Left ventricle myocardium superior (tissue), 1 donor: ENCODE results near the gene MYO18A. TPM values are rescaled to one million over a fixed set of nuclear protein-coding genes. Genes with fewer than 3 reads are reported as not detected.
A peak's percentile ranks its signal among the peaks of the same experiment; 100 is the strongest.

Experiments used
- ATAC-seq: fragments of 200-7000 bp; cut with Tn5 transposase; one replicate; pipeline ENCODE4 v1.9.1; 2020; ENCODE audit warnings: mild to moderate bottlenecking, moderate library complexity
- DNase-seq: peaks from one replicate; pipeline ENCODE4 v3.0.0-alpha.2; 2020
- intact Hi-C: fragments of 100-400 bp; cut with micrococcal nuclease; formaldehyde crosslinking; loops from one replicate; pipeline ENCODE4 v1.11.0; 2022
- total RNA-seq: library from RNA; stranded (reverse); fragmentation: NEBNext Ultra II Directional; extraction: Animal tissue kit (Norgen Biotek cat#: 25700); gene quantifications from one replicate; pipeline ENCODE4 v1.2.1, GENCODE V29; 2021
- donor health status: DM: no; HTN: yes; CAD: no; lungs with severe emphysema.

The MYO18A gene
- total RNA-seq, 1 donor from 2014 or later, result 346 TPM

DNA sequence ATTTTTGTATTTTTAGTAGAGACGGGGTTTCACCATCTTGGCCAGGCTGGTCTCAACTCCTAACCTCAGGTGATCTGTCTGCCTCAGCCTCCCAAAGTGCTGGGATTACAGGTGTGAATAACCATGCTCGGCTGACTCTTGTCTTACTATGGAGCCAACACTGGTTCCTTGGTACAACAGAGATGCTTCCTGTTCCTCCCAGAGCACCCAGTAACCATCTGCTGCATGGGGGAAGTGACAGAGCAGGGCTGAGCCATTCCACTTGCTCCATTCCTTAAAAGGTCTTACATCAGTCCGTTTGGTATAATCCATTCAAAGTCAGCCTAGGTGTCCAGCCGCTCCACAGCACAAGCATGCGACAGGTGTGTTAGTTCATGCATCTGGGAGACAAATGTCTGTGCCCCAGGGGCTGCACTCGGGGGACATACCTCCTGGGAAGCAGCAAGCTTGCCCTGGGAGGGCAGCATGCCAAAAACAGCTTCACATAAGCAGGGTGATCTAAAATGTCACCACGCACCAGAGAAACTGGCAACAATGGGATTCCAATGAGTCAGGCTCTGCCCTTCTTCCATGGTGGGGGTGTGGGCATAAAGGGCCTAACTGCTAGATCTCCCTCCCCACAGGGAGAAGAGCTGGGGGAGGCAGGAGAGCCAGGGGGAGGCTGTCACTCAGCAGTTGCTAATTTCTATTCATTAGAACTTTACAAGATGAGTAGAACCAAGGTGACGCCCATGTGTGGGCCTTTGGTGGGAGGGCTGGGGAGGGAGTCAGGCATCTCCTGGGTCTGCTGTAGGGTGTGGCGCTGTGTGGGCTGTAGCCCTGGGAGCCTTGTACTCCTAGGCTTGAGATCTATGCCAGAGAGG, 101.8 kb downstream of the MYO18A start:
- intact Hi-C loops, result no loop called here
- peak; percentile 13 for ATAC-seq
- no peak for DNase-seq

DNA sequence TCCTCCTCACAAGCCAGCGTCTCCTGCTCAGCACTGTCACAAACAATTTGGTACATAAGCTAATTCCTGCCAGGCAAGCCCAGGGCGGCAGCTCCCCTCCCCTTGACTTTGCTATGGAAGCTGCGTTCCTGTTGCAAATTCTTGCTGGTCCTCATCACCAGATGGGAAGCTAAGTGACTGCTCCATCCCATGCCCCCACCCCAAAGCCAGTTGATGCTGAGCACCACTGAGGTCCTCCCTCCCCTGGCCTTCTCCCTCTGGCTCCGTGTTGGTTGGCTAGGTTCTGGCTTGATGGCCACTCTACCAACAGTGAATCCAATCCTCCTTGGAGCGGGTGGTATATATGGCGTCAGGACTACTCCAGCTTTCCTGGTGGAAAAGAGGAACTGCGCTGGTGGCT, 102.9 kb downstream of the MYO18A start:
- no peak for DNase-seq

DNA sequence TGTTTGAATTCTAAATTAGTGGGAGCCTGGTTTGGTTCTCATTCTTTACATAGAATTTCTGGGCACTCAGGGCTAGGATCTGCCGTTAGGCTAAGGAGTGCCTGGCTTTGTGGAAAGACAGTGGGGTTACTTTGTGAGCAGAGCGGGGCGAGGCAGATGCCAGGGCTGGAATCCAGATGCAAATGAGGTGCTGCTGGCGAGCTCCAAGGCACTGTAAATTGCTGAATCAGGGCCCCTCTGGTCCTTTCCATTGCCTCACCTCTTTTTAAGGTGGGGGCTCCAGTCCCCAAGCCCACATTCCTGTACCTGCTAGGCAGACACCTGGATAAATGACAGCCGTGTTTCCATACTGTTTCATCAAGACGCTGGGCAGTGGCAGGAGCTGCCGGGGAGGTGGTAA, 103.5 kb downstream of the MYO18A start:
- DNase-seq, result no peak
- peak; percentile 12 for ATAC-seq
- intact Hi-C loops, result no loop called here

More for the DNA sequence above, 102.9 kb downstream of the MYO18A start:
- no peak for ATAC-seq
- intact Hi-C loops, result no loop called here

DNA sequence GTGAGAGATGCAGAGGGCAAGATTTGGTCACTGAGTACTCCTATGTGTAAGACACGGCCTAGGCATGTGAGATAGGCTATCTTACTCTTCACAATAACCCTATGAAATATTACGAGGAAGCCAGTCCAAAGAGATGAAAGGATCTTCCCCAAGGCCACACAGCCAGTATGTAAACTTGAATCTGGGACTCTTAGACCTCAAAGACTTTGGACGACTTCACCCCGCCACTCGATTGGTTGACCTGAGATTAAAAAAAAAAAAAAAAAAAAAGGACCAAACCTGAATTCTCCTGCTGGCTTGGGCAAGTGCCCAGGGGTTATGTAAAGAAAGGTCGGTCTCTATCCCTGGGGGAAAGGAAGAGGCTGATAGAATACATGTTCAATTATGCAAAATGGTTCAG, 104.1 kb downstream of the MYO18A start:
- no peak for ATAC-seq
- intact Hi-C loops, result no loop called here
- no peak for DNase-seq

DNA sequence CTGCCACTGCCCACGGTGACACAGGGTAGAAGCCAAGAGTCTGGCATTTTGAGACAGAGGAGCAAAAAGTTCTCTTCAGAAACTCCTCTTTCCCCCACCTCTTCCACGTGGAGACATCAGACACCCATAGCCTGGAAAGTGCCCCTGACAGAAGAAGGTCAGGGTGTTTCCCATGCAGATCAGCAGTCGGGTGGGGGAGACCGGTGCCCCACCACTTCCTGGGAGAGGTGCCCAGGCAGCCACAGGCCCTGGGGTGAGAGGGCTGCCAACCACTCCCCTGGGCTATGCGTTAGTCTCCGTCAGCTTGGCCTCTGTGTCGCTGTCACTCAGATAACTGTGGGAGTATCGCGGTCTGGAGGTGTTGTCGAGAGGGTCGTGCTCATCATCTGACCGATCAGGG, 105.7 kb downstream of the MYO18A start:
- intact Hi-C loops, result no loop called here
- DNase-seq (peak; percentile 67), ATAC-seq (peak; percentile 70)

DNA sequence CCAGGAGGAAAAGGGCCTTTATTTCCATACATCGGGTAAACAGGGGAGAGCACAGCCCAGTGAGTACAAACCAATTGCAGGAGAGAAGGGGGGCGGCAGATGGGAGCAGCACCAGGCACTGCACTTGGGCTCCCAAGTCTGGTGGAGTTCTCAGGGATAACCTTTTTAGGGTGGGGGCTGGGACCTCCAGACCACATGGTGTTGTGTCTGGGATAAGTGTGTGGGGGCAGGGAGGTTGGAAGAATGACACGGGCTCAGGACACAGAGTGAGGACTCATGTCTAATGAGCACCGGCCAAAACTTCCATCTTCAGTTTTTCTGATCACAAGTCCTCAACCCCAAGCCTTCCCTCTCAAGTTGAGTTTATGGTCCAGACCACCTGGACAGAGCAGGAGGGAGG, 106.7 kb downstream of the MYO18A start:
- ATAC-seq, result no peak
- intact Hi-C loops, result no loop called here
- peak; percentile 13 for DNase-seq

DNA sequence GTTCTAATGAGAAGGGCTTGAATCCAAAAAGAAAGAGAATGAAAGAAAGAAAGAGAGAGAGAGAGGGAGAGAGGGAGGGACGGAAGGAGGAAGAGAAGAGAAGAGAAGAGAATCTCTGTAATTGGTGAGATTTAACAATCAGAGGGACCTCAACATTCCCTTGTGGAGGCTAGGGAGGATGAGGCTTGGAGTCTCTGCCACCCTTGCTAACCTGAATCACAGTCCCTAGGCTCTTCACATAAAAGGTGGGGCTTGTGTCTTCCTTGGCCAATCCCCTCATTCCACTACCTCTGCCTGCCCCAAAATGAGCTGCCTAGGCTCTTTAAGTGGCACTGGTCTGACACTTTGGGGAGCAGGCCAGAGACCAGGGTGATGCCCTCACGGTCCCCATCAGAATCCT, 107.2 kb downstream of the MYO18A start:
- ATAC-seq, result no peak
- DNase-seq, result no peak
- intact Hi-C loops, result no loop called here

DNA sequence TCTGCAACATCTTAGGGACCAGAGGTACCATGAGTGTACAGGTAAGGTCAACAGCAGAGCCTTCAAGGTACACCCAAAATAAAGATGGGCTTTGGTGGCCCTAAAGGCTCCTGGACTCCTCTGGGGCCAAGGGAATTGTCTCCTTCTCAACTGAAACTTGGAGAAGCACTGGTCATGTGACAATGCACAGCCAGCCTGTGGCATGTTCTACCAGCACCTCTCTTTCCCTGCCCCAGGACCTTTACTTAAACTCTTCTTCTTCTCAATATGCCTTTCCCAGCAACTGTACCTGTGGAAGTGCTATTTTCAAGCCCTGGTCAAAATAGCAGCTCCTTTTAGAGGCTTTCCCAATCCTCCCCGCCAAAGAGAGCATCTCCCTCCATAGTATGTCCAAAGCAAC, 108.9 kb downstream of the MYO18A start:
- DNase-seq (no peak), ATAC-seq (no peak)
- intact Hi-C loops, result no loop called here

DNA sequence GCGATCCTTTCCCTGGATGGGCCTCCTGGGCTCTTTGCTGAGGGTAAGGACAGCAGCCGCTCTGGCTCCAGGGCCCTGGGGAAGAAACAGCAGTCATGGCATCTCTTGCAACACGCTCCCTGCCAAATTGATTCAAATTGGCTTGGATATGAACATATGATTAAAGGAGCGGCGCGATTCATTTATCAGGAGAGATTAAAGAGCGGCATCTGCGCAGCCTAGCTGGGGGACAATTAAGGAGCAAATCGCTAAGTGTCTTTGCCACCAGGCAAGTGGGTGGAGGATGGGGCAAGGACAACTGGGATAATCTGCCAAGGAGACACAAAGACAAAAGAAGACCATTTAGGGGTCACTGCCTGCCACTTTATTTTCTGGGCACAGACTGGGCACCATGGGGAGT, 109.4 kb downstream of the MYO18A start:
- DNase-seq, result peak; percentile 10
- peak; percentile 2 for ATAC-seq
- intact Hi-C loops, result no loop called here

DNA sequence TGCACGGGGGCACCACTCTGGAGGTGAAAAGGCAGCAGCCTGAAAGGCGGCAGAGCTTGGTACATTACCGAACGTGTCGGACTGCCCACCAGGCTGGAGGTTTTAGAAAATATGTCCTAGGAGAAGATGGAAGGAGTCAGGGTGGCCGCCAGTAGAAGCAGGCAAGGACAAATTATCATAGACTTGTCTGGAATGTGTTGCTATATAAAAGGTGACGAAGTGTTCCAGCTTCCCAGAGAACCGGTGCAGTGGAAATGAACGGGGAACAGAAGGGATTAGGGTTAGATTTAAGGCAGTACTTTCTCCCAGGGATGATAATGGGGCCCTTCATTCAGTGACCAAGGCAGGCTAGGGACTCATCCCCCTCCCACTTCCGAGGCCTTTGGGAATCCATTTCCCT, 109.9 kb downstream of the MYO18A start:
- DNase-seq (peak; percentile 12), ATAC-seq (peak; percentile 58)
- intact Hi-C loops, result no loop called here

DNA sequence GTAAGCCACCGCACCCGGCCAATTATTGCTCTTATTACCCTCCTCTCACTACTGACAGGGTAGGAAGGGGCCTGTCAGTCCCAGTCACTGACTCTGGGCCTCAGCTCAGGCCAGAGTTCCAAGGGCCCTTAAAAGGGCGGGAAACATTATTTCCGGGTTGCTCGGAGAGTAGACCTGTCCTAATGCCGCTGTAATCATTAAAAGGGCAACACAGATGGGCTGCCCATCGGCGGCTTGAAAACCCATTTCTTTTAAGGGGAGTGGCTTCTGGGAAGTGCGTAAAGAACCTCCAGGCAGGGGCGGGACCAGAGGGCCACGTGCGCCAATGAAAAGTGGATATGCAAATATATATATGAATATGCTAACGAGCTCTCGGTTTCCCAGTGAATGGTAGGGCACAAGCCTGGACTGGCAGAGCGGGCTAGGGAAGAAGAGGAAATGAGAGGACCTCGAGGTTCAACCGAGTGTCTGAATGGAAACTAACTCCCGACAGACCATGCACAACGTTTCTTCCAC, 110.6 kb downstream of the MYO18A start:
- peak; percentile 47 for ATAC-seq
- intact Hi-C loops, result no loop called here
- peak; percentile 46 for DNase-seq

DNA sequence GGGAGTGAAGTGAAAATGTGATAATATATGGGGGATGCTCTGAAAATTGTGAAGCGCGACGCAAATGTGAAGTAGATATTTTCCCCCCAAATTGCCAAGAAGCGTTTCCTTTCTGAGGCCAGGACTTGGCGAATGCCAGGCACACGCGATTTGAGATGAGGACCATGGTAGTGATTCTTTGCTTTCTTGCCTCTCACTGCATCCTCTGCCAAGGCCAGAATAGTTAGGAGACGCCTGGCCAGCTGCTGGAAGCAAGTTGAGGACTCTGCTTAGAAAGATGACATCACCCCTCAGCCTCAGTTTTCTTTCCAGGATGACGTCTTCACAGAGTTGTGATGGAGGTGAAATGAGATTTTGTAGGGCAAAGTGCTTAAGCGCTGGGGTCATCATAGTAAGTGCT, 111.4 kb downstream of the MYO18A start:
- intact Hi-C loops, result no loop called here
- no peak for ATAC-seq

DNA sequence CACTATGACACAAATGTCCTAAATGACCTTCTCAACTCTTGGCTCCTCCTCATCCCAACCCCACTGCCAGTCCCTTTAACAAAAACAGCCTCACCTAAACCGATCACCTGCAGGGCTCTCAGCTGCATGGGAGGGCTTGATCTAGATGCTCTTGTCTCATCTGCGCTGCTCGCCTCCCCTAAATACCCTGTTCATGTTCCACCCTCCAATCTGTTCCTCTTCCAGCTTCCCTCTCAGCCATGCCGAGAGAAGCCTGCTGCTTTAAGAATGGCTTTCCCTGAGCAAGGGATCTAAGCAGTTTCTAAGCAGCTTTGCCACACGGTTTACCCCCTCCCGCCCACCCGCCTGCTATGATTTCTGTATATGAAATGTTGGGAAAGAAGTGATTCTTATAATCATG, 113.6 kb downstream of the MYO18A start:
- intact Hi-C loops, result no loop called here
- peak; percentile 13 for DNase-seq
- no peak for ATAC-seq

More for the DNA sequence above, 111.4 kb downstream of the MYO18A start:
- peak; percentile 21 for DNase-seq

DNA sequence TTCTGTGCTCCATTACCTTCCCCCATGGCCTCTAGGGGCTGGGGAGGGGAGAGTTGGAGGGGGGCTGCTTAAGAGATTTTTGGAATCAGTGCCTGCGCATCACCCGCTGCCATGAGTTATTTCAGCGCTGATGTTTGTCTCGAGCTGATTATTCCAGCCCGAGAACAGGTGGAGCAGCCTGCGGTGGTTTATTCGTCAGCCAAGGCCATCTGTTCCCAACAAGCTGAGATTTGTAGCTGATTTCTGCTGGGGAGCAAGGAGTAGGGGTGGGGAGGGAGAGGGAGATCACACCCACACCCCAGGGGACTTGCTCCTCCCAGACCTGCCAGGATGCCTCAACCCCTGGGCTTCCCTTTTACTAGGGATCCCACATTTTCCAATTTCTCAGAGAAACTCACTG, 114.2 kb downstream of the MYO18A start:
- DNase-seq, result no peak
- no peak for ATAC-seq
- intact Hi-C loops, result no loop called here

DNA sequence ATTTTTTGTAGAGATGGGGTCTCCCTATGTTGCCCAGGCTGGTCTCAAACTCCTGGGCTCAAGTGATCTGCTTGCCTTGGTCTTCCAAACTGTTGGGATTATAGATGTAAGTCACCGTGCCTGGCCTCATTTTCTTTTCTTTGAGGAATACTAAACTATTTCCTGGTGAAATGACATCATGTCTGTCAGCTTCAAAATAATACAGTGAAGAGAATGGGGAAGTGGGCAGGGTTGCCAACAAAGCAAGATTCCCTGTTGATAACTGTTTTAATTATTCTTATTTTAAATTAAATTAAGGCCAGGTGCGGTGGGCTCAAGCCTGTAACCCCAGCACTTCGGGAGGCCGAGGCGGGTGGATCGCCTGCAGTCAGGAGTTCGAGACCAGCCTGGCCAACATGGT, 116.2 kb downstream of the MYO18A start:
- intact Hi-C loops, result no loop called here
- ATAC-seq, result no peak
- peak; percentile 9 for DNase-seq

DNA sequence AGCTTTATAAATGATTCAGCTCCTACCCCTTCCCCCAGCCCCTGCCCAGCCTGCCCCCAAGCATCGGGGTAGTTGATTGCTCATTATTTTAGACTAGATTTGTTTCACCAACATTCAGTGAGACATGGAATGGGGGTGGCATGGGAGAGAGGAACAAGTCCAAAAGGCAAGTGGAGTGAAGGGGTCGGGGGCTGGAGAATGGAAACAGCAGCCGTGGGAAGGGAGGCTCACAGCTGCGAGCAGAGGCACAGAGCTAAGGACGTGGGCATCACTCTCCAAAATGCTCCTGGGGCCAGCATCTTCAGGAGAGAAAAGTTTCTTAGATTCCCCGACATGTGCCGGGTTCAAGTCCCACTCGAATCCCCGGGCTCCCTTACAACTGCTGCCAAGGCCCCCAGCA, 118.0 kb downstream of the MYO18A start:
- DNase-seq (peak; percentile 12), ATAC-seq (no peak)
- intact Hi-C loops, result no loop called here

DNA sequence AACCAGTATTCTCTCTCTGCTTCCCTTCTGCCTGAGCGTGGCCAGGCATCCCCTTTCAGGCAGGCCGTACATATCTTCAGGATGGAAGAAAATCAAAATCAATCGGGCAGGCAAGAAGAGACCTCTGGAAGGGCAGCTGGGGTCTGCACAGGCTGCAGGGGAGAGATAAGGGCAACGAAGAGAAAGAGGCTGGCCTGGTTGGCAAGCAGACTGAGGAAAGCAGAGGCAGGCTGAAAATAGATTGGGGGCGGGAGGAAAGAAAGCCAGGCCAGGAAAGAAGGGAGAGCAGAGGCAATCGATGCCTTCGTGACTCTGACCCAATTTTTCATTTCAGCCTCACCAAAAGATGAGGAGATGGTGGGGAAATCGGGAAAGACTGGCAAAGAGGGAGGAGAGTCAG, 119.2 kb downstream of the MYO18A start:
- peak; percentile 80 for ATAC-seq
- DNase-seq, result peak; percentile 18
- intact Hi-C loops, result no loop called here

DNA sequence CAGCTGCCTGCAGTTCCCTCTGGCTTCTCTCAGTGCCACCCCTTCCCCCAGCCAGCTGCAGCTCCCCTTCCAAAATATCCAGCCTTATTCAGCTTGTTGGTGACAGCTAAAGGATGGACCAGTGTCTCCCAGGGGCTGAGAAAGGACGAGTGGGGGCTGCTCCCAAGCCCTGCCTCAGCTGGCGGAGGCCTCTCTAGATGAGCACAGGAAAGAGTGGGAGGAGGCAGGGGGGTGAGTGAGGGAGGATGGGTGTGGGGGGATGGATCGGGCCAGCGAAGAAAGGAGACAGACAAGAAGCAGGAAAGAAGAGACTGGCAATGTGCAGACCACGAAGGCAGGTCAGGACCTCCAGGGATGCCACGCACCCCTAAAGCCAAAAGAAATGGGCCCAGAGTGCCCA, 119.7 kb downstream of the MYO18A start:
- intact Hi-C loops, result no loop called here
- DNase-seq, result peak; percentile 5
- ATAC-seq, result peak; percentile 20

DNA sequence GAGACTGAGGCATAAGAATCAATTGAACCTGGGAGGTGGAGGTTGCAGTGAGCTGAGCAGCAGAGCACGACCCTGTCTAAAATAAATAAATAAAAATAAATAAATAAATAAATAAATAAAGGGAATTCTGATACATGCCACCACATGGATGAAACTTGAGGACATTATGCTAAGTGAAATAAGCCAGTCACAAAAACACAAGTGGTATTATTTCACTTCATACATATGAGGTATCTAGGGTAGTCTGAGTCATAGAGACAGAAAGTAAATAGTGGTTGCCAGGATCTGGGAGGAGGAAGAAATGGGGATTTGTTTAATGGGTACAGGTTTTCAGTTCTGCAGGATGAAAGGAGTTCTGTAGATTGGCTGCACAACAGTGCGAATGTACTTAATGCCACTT, 120.9 kb downstream of the MYO18A start:
- DNase-seq (no peak), ATAC-seq (no peak)
- intact Hi-C loops, result no loop called here

DNA sequence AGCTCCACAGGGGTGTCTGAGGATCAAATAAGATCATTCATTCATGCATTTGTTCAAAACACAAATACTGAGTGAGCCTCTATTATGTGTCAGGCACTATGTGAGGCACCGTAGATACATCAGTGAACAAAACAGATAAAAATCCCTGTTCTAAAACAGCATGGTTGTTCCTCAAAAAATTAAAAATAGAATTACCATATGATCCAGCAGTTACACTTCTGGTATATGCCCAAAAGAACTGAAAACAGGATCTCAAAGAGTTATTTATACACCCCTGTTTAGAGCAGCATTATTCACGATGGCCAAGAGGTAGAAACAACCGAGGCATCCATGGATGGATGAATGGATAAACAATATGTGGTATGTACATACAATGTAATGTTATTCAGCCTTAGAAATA, 121.8 kb downstream of the MYO18A start:
- DNase-seq (no peak), ATAC-seq (no peak)
- intact Hi-C loops, result no loop called here

DNA sequence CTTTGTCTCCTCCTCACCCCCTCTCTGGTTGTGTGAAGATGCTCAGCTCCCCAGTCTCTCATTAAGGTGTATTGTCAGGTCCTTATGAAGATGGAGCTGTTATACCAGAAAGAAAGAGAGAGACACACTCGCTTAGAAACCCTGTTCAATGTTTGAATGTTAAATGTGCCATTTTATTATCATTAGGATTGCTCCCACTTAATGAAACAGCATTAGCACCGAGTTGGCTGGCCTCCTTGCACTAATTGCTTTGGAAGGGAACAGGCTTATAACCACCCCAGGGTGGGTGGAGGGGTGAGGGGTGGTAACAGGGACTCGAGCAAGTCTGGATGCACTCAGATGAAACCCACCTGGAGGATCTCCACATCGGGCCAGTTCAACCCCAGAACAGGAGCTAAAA, 122.8 kb downstream of the MYO18A start:
- ATAC-seq, result no peak
- no peak for DNase-seq
- intact Hi-C loops, result no loop called here
